Coronary artery (tissue), 2 donors: Measurements from ENCODE around the gene DNM2.
A peak's percentile ranks its signal among the peaks of the same experiment; 100 is the strongest.
"Not testable (repeated sequence)": the region's sequence is repeated elsewhere in the genome, so short reads cannot be mapped to it uniquely, and the experiment has no call there.

Source experiments
- DNase-seq: peaks from one replicate; pipeline ENCODE4 v3.0.0-alpha.2; 2017; ENCODE audit warnings: low spot score
- H3K27ac ChIP-seq, 2 donors: fragments of 200-600 bp; sonication (generic); one replicate each; pipeline ENCODE4 v1.5.1; 2016 to 2019
- H3K4me3 ChIP-seq: fragments of 200-600 bp; sonication (generic); 2 replicates; pipeline ENCODE4 v1.5.1; 2016; ENCODE audit warnings: mild to moderate bottlenecking, moderate library complexity
- TF ChIP-seq, protein P1 (sequence below): fragments of 200-600 bp; sonication (generic); IDR thresholded peaks from one replicate; pipeline ENCODE4 v1.5.1; 2019; ENCODE audit warnings: antibody characterized with exemption

Gene DNM2

DNA sequence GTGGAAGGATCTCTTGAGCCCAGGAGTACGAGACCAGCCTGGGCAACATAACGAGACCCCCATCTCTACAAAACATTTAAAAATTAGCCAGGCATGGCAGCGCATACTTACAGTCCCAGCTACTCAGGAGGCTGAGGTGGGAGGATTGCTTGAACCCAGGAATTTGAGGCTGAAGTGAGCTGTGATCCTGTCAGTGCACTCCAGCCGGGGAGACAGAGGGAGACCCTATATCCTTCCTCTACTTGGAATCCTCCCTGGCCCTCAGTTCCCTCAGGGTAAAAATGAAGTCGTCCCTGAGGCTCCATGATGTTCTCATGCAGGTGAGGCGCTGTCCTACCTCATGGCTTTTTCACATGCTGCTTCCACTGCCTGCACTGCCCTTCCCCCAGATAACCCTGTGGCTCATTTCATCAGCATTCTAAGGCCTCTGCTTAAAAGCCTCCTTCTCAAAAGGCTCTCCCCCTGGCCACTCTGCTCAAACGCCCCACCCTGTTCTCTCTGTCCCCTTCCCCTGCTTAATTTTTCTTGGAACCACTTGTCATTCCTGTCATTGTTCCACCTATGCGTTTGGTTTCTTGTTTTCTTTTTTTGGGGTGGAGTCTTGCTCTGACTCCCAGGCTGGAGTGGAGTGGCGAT lies 19.2 kb downstream of the DNM2 start:
- H3K4me3 ChIP-seq: no peak overlapping the region
- H3K27ac ChIP-seq: no peak overlapping the region
- TF ChIP-seq, protein P1, sequence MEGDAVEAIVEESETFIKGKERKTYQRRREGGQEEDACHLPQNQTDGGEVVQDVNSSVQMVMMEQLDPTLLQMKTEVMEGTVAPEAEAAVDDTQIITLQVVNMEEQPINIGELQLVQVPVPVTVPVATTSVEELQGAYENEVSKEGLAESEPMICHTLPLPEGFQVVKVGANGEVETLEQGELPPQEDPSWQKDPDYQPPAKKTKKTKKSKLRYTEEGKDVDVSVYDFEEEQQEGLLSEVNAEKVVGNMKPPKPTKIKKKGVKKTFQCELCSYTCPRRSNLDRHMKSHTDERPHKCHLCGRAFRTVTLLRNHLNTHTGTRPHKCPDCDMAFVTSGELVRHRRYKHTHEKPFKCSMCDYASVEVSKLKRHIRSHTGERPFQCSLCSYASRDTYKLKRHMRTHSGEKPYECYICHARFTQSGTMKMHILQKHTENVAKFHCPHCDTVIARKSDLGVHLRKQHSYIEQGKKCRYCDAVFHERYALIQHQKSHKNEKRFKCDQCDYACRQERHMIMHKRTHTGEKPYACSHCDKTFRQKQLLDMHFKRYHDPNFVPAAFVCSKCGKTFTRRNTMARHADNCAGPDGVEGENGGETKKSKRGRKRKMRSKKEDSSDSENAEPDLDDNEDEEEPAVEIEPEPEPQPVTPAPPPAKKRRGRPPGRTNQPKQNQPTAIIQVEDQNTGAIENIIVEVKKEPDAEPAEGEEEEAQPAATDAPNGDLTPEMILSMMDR: no peak
- no peak for DNase-seq

DNA sequence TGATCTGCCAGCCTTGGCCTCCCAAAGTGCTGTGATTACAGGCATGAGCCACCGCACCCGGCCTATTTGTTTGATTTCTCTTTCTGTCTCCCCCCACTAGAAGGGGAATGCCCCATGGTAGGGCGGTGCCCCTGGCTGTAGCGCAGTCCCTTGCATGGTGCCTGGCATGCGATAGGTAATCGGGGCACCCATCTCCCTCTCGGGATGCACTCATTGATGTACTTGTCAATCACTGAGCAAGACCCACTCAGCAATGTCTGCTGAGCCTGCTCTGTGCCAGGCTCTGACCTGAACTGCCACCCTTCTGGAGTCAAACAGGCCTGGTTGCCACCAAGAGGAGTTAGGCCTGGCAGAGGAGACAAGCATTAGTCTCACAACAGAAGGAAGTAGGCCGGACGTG lies 19.8 kb downstream of the DNM2 start:
- Histone ChIP-seq H3K27ac (peak overlapping the region in 1 of 2 donors; percentile 16), H3K4me3 (no peak overlapping the region)
- no peak for DNase-seq
- TF ChIP-seq, protein P1: no peak

DNA sequence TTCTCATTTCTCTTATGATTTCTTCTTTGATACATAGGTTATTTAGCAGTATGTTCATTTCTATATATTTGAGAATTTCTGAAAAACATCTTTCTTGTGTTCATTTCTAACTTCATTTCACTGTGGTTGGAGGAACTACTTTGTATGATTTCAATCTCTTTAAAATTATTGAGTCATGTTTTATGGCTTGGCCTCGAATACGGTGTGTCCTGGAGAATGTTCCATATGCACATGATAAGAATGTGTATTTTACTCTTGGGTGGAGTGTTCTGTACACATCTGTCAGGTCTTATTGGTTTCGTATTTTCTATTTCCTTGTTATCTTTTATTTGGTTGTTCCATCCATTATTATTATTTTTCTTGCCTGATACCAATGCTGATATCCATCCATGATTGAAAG lies 22.9 kb downstream of the DNM2 start:
- no peak for DNase-seq
- Histone ChIP-seq H3K27ac (no peak overlapping the region), H3K4me3 (no peak overlapping the region)
- TF ChIP-seq, protein P1: no peak

DNA sequence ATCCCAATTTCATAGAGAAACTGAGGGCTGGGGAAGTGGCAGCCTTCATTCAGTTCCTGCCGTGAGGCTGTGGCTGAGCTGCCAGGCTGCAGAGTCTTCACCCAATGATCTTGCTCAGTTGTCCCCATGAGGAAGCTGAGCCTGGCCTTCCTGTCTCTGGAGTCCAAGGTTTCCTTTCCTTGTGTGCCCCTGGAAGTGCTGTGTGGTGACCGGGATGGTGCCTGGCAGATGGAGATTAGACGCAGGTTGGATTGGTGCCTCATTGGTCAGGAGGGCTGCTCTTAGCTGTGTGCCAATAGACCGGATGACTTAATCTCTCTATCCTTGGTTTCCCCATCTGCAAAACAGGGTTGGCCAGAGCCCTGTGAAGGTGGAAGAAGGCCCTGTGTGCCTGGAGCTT lies 24.6 kb downstream of the DNM2 start:
- TF ChIP-seq, protein P1: no peak
- peak overlapping the region in 1 of 2 donors; percentile 31 for H3K27ac ChIP-seq
- DNase-seq: no peak
- no peak overlapping the region for H3K4me3 ChIP-seq

DNA sequence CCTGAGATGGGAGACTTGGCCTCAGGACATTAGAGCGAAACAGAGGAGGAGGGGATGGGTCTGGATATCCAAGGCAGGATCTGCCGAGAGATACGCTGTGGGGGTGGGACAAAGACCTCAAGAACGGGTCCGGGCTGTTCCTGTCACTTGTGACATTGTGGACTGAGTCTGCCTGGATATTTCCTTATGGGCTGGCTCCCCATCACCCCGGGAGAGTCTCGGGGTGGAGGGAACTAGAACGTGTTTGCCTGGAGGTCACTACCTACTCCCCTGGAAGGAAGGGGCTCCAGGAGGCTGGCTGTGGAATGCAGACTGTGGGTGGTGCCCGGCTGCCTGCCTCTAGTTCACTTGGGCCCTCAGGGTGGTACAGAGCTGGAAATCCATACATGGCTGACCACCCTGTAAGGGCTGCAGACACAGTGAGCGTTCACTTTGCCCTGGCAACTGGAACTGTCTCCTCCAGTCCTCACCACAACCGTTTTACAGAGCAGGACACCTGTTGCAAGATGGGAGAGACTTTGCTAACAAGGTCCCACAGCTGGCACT lies 26.4 kb downstream of the DNM2 start:
- TF ChIP-seq, protein P1: no peak
- DNase-seq: no peak
- Histone ChIP-seq H3K27ac (no peak overlapping the region), H3K4me3 (no peak overlapping the region)

DNA sequence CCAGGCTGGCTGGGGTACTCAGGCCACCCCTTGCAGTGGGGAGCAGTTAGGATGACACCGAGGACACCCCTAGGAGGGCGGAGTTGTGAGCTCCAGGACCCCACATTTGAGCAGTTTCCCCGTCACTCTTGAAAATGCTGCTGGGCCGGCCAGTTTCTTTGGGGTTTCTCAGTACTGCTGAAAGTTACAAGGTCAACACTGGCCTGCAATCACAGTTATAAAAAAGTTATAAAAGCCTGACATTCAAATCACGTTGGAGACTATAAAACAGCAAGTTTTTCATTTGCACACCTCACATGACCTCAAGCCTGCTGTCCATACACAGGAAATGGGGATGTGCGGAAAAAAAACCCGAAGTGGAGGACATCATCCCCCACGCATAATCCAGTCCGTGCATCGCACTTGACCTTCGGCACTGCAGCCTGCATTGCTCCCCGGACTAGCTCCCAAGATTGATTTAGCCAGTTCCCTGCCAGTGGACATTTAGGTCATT lies 27.0 kb downstream of the DNM2 start:
- Histone ChIP-seq H3K27ac (no peak overlapping the region), H3K4me3 (no peak overlapping the region)
- DNase-seq: no peak
- TF ChIP-seq, protein P1: no peak

DNA sequence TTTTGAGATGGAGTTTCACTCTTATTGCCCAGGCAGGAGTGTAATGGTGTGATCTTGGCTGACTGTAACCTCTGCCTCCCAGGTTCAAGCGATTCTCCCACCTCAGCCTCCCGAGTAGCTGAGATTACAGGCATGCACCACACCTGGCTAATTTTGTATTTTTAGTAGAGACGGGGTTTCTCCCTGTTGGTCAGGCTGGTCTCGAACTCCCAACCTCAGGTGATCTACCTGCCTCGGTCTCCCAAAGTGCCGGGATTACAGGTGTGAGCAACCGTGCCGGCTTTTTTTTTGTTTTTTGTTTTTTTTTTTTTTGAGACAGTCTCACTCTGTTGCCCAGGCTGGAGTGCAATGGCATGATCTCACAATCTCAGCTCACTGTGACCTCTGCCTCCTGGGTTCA lies 28.6 kb downstream of the DNM2 start:
- not testable (repeated sequence) for H3K4me3 ChIP-seq, DNase-seq, H3K27ac ChIP-seq
